ENCODE results near the gene KLHL22.
"Not testable (repeated sequence)": the region's sequence is repeated elsewhere in the genome, so short reads cannot be mapped to it uniquely, and the experiment has no call there.

KLHL22 gene

DNA sequence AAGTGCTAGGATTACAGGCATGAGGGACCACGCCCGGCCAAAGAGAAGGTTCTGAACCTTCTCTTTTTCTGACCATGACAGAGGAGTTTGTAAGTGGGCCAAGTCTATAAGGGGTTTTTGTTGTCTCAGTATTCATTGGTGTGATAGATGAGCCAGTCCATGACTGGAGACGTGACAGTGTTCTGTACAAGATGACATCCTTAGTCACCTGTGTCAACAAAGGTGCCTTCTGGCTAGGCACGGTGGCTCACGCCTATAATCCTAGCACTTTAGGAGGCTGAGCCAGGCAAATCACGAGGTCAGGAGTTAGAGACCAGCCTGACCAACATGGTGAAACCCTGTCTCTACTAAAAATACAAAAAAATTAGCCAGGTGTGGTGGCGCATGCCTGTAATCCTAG, 4.2 kb upstream of the KLHL22 start:
- no peak for DNase-seq

DNA sequence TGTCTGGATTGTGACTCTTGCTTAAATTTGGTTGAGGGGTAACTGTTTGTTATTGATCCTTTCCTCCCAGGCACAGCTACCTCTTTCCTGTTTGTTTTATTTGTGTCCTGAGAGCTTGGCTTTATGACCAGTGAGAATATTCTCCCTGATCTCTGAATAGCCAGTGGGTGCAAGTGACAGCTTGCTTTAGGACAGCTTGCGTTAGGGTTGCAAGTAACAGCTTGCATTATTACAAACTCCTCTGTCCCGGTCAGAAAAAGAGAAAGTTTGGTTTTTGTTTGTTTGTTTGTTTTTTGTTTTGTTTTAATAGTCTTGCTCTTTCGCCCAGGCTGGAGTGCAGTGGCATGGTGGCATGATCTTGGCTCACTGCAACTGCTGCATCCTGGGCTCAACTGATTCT, 3.3 kb upstream of the KLHL22 start:
- DNase-seq, result no peak

DNA sequence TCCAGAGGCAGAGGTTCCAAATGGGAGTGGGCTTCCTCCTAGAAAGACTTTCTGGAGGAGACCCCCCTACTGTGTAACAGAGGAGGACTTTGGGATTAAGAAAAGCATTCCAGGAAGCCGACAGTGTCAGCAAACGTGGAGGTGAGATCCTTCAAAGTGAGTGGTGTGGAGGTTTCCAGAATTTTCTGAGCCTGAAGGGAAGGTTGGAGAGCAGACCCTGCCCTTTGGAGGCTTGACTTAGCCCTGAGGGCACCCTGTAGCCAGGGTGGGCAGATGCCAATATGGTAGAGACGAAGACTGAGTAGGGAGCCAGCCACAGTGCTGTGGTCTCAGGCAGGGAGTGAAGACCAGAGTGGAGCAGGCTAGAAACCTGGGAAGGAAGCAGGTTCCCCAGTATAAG, 1.8 kb upstream of the KLHL22 start:
- no peak for DNase-seq

DNA sequence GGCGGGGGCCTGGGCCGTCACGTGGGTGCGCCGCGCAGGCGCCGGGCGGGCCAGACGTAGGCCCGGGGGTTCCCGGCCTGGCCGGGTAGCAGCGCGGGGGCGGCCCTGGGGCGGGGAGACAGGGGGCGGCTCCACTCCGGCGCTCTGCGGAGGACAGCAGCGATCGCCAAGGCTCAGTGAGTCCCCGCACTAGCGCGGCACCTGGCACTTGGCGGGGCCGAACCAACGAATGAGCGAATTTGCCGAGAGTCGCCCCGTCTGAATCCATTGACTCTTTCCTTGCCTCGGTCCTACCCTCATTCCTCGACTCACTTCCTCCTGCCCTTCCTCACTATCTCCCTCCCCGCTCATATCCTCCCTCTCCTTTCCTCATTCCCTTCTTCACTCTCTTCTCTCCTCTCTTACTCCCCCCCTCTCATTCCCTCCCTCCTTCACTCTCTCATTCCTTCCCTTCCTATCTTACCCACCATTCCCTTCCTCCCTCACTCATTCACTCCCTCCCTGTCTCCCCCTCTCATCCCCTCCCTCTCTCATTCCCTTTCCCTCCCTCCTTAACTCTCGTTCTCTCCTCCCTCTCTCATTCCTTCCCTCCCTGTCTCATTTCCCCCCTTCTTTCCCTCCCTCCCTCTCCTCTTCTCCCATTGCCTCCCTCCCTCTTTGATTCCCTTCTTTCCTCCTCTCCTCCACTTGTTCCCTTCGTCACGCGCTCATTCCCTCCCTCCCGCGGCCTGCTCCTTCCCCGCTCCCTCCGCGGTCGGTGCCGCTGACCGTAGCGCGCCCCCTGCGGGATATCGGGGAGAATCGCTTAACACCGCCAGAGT, 476 bp upstream of the KLHL22 start:
- DNase-seq, result peak; percentile 92

DNA sequence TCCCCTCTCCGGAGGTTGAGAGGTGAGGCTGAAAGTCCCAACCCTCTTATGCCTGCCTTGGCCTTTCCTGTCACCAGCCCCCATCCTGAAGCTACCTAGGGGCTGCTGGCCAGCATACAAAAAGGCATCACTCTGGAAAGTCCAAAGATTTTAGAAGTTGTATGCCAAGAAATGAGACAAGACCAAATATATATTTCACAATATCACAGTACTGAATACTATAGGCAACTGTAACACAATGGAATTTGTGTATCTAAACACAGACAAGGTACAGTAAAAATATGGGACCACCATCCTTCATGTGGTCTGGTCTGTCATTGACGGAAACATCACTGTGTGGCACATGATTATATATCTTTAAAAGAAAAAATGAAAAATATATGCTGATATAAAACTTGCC, 4.2 kb downstream of the KLHL22 start:
- no peak for DNase-seq

DNA sequence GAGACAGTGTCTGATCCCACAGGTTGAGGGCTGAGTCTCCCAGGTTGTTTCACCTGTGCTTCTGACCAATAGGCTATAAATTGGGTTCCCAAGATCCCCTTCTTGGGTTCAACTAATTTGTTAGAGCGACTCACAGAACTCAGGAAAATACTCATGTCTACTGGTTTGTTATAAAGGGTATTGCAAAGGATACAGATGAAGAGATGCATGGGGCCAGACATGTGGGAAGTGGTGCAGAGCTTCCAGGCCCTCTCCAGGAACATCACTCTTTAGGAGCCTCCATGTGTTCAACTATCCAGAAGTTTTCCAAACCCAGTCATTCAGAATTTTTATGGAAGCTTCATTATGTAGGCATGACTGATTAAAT, 4.7 kb downstream of the KLHL22 start:
- DNase-seq, result no peak

DNA sequence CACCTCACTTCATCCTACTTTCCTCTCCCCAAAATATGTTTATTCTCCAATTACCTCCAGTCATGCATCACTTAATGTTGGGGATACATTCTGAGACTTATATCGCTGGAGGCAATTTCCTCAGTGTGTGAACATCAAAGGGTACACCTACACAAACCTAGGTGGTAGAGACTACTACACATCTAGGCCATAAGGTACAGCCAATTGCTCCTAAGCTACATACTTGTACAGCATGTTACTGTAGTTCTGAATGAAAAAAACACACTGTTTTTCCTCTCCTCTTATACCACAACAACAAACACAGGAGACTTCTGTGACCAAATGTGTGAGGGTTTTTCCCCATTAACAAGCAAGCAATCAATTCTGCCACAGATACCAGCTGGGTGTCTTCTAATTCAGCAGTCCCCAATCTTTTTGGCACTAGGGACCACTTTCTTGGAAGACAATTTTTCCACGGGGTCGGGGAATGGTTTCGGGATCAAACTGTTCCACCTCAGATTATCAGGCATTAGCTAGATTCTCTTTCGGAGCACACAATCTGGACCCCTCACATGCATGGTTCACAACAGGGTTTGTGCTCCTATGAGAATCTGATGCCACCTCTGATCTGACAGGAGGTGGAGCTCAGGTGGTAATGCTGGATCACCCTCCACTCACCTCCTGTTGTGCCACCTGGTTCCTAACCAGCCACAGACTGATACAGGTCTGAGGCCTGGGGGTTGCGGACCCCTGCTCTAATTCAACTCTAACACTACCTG, 5.2 kb downstream of the KLHL22 start:
- no peak for DNase-seq

DNA sequence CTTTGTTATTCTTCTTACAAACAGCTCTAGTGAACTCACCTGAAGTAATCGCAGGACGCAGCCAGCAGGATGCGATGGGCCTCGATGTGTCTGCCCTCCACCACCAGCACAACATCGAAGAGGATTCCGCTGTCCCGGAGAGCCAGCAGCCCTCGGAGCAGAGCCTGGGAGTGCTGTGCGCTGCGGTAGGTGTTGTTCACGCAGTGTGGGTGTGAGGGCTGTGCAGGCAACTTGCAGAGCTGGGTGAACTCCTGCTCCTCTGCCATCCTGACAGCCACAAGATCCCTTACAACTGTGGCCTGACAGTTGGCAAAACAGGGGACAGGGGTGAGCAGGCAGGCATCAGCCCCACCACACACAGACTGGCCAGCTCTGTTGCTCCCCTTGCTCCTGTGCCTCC, 6.6 kb downstream of the KLHL22 start:
- DNase-seq, result no peak

DNA sequence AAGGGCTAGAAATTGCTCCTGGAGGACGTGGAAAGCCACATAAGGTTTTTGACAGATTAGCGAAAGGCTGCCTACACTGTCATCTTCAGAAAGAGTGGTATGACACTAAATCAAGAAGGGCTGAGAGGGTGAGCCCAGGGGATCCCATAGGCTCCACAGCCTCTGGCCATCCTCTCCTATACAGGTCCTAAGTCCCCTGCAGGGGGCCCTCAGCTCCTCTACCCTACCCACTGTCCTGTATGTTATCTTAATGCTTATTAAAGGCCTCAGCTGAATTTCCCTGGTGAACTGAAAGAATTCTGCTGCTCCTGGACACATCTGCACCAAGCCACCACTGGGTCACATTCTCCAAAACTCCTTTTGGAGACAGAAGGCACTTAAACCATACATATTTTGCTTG, 7.9 kb downstream of the KLHL22 start:
- no peak for DNase-seq

DNA sequence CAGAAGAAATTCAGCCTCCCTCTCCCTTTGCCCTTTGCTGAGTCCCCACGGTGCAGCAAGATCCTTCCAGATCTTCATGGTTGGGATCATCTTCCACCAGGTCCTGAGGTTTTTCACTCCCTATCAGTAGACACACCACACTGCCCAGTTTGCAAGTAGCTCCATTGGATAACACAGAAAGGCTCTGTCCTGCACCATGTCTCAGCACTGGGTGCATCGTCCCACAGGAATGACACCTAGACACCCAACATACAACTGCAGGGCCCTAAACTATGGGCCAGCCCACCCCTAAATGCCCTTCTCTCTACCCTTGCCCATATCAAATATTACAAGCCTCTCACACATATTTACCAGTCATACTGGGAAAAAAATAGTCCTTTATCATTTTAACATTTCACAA, 9.4 kb downstream of the KLHL22 start:
- no peak for DNase-seq

DNA sequence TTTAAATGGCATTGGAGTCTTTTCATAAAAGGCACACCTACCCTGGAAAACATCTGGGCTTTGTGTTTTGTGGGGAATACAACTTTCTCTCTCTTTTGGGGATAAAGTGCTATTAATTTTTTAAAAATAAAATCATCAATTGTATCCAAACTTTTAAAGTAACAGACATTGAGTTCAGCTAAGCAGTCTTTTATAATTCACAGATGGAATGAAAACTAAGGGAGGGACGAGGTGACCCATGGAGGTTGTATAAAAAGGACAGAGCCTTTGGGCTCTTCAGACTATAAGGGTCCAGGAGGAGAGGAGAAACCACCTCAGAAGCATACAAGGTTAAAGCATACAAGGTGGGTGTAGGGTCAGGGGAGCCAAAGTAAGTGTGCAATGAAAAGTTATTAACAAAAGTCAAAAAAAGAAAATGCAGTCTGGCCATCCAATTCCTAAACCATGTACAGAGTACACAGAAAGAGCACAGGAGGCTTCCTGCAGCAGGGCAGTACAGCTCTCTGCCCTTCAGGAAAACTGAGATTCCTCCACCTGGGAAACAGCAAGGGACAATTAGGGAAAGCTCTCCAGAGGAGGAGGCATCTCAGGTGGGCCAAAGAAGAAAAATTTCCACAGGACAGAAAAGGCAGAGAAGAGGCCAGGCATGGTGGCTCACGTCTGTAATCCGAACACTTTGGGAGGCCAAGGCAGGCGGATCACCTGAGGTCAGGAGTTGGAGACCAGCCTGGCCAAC, 10.5 kb downstream of the KLHL22 start:
- DNase-seq, result no peak

DNA sequence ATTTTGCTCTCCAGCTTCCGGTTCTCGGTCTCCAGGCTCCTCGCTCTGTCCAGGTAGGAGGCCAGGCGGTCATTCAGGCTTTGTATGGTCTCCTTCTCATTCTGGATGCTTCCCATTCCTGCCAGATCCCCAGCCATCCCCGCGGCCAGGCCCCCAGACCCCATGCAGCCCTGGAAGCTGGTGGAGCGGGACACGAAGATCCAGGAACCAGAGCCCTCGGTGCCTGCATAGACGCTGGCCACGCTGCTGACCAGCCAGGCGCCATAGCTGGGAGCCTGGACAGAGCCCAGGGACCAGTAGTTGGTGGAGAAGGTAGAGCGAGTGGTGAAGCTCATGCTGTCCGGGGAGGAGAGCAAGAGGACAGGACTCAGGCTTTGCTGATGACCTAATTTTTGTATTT, 11.8 kb downstream of the KLHL22 start:
- DNase-seq, result no peak

DNA sequence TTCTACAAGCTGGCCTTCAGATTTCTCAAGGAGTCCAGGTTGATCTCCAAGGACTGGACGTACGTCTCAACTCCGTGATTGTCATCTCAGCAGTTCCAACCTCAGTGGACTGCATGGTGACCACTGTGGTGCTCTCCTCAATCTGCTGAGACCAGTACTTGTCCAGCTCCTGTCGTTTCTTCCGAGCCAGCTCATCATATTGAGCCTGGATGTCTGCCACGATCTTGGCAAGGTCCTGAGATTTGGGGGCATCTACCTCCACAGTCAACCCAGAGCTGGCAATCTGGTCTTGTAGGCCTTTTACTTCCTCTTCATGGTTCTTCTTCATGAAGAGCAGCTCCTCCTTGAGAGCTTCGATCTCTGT, 12.5 kb downstream of the KLHL22 start:
- DNase-seq, result not testable (repeated sequence)

DNA sequence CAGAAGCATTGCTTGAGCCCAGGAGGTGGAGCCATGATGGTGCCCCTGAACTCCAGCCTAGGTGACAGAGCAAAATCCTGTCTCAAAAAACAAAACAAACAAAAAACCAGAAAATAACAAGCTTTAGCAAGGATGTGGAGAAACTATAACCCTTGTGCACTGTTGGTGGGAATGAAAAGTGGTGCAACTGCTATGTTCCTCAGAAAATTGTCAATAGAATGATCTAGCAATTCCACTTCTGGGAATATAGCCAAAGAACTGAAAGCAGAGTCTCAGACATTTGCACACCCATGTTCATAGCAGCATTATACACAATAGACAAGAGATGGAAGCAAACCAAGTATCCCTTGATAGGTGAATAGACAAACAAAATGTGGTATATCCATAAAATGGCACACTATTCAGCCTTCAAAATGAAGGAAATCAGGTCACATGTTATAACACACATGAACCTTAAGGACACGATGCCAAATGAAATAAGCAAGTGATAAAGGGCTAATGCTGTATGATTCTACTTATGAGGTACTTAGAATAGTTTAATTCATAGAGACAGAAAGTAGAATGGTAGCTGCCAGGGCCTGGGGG, 15.9 kb downstream of the KLHL22 start:
- no peak for DNase-seq

DNA sequence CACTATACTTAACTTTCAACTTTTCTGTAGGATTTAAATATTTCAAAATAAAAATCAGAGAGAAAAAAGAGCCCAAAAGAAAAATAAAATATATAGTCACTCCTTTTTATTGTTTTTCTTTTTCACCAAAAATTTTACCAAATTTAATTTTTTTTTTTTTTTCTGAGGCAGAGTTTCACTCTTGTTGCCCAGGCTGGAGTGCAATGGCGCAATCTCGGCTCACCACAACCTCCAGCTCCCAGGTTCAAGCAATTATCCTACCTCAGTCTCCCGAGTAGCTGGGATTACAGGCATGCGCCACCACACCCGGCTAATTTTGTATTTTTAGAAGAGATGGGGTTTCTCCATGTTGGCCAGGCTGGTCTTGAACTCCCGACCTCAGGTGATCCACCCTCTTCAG, 17.5 kb downstream of the KLHL22 start:
- not testable (repeated sequence) for DNase-seq

DNA sequence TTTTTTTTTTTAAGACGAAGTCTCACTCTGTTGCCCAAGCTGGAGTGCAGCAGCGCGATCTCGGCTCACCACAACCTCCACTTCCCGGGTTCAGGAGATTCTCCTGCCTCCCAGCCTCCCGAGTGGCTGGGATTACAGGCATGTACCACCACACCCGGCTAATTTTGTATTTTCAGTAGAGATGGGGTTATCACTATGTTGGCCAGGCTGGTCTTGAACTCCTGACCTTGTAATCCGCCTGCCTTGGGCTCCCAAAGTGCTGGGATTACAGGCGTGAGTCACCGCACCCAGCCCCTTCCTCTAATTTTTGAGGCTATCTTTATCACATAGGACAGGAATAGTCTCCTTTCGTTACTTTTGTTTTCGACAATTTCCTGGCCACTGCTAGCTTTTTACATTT, 20.0 kb downstream of the KLHL22 start:
- not testable (repeated sequence) for DNase-seq

DNA sequence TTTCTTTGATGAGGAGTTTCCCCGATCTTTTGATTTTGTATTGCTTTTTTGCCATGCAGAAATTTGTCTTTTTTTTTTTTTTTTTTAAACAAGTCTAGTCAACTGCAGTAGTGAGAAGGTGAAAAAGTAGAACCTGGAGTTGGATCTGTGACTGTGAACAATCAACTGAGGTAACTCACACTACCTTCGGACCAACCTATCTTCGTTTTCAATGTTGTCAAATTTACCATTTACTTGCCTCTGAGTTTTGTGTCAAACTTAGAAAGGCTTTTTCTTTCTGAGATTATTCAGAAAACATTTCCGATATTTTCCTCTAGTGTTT, 20.5 kb downstream of the KLHL22 start:
- DNase-seq, result no peak

DNA sequence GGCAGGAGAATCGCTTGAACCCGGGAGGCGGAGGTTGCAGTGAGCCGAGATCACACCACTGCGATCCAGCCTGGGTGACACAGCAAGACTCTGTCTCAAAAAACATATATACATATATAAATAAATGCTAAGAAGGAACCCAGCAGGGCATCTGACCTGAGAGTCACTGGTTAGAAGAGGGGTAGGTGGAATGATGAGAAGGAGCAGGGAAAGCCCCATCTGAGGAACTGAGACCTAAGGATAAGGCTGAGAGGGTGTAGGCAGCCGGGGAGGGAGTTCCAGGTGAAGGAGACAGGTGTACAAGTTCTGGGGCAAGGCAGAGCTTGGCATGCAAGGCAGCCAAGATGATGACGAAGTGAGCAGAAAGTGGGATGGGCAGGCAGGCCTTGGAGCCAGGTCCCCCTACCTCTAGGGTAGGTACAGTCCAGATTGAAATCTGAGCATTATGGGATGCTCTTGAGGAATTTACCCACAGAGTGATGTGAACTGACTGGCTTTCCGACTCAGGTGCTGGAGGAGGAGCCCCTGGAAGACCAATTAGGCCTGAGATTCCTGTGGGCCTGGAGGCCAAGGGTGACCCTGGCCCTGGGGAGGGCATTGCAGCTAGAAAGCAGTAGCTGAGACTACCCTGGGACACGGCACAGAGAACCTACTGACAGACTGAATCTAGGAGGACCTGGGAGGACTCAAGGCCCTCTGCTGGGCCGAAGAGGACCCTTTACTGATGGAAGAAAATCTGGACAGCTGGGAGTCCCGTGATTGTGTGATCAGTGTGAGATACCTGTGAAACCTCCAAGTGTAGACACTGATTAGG, 22.8 kb downstream of the KLHL22 start:
- DNase-seq, result no peak

DNA sequence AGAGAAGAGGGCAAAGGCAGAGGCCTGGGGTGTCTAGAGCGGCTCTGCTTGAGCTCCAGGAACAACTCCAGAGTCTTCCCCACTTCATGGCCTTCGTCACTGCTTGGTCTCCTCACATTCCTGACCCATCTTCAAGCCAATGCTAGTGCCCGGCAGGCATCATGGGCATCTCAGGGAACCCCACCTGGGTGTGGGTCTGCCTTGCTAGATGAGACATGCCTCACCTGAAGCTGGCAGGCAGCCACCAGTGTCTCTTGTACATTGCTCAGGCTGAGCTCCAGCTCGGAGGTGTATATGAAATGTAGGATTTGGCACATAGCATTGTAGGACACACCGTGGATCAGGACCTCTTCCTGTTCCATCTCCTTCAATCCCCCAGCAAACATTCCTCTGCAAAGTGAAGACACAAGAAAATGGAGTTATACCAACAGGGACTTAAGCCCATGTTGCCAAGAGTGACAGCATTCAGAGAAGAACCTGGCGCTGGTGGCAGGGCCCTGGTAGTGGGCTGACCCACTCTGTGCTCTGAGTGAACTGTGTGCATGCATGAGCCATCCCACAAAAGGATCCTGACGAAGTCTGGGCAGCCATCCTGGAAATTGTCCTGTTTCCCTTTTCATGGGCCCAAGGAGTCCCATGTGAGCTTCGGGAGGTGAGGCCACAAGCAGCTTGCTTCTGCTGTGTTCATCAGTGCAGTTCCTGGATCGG, 24.3 kb downstream of the KLHL22 start:
- DNase-seq, result no peak

DNA sequence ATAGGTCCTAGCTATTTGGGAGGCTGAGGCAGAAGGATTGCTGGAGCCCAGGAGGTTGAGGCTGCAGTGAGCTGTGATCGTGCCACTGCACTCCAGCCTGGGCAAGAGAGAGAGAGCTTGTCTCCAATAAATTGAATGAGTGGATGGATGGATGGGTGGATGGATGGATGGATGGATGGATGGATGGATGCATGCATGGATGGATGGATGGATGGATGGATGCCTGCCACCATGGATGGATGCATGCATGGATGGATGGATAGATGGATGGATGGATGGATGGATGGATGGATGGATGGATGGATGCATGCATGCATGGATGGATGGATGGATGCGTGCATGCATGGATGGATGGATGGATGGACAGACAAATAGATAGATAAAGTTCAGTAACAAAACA, 25.1 kb downstream of the KLHL22 start:
- not testable (repeated sequence) for DNase-seq

DNA sequence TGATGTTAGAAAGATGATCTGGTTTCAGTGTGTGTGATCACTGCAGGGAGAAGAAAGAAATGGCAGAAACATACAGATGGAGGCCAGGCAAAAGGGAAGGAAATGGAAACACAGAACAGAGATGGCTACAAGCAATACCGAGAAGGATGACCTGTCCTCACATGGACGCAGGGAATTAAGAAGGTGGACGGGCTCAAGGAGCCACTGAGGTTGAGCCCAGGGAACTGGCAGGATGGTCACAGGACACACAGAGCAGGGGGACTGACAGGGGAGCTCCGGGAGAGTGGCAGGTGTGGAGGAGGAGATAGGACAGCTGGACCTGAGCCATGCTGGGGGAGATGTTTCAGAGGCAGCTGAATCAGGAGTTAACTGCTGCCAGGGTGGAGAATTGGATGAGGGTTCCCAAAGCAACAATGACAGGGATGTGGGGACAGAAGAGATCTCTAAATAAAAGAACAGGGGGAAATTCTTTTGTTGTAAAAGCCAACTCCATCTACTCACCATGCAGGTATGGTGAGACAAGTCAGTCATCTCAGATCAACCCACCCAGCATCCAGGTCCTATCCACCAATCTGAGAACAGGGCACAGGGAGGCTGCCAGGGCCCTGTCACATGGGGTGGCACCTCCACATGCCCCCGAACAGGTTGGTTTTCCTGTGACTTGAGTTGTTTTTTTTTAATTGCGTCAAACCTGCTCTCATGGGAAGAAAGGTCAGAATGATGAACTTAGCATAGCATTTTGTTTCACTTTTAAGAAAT, 26.3 kb downstream of the KLHL22 start:
- no peak for DNase-seq

All from midbrain (tissue), 1 donor.